ENCODE data around the gene CMA1.

The CMA1 gene

DNA sequence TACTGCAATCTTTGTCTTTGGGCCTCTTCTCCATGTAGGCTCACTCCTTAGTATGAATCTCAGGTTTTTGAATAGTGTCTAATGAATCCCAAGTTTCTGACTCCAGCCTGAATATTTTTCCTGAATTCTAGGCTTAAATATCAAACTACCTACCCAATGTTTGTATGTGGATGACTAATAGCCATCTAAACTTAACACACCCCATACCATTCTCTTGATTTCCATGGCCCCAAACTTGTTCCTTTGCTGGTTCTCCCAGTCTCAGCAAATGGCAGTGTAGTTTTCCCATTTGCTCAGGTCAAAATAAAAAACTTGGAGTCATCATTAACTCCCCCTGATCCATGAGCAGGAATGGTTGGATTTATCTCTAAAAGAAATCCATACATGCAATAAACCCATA, 46.7 kb downstream of the CMA1 start:
- TF ChIP-seq, protein P1, sequence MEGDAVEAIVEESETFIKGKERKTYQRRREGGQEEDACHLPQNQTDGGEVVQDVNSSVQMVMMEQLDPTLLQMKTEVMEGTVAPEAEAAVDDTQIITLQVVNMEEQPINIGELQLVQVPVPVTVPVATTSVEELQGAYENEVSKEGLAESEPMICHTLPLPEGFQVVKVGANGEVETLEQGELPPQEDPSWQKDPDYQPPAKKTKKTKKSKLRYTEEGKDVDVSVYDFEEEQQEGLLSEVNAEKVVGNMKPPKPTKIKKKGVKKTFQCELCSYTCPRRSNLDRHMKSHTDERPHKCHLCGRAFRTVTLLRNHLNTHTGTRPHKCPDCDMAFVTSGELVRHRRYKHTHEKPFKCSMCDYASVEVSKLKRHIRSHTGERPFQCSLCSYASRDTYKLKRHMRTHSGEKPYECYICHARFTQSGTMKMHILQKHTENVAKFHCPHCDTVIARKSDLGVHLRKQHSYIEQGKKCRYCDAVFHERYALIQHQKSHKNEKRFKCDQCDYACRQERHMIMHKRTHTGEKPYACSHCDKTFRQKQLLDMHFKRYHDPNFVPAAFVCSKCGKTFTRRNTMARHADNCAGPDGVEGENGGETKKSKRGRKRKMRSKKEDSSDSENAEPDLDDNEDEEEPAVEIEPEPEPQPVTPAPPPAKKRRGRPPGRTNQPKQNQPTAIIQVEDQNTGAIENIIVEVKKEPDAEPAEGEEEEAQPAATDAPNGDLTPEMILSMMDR (conservative IDR thresholded peaks at IDR 0.05): no peak
- TF ChIP-seq ZFX (IDR thresholded peaks at IDR 0.05): no peak
- no peak overlapping the region for H3K27ac ChIP-seq

DNA sequence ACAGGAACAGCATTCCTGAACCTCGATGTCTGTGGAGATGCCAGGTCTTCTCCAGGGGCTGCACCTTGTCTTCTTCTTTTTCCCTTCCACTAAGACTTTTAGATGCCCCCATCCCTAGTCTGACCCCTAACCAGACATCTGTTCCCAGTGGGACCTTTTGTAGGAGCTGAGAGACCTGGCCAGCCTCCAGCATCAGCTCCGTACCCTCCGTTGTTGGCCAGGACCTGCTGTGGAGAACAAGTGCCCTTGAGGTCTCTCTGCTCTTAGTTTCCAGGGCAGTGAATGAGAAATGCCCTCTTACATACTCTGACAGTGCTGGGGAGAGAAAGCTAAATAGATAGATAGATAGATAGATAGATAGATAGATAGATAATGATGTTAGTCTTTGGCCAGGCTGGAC, 48.7 kb downstream of the CMA1 start:
- H3K27ac ChIP-seq: no peak overlapping the region

DNA sequence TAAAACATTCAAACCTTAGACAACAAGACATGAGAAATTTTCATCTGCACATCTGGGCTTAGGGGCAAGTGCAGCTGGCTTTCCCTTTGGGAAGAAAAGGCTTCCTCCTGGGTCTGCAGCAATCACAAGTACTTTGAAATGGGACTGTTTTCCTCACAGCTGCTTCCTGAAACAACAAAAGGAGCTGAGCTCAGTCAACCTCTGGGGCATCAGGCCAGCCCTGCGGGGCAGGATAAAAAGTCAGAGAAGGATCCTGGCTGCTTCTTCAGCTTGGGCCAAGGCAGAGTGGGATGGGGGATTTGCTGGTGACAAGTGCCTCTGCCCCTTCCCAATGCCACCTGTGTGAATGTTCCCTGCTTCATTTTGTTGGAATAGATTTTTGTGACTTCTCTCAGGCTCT, 49.3 kb downstream of the CMA1 start:
- no peak overlapping the region for H3K27ac ChIP-seq
- TF ChIP-seq, protein P1 (conservative IDR thresholded peaks at IDR 0.05): no peak
- TF ChIP-seq ZFX (IDR thresholded peaks at IDR 0.05): no peak

More for the DNA sequence above, 48.7 kb downstream of the CMA1 start:
- TF ChIP-seq ZFX (IDR thresholded peaks at IDR 0.05): no peak
- TF ChIP-seq, protein P1 (conservative IDR thresholded peaks at IDR 0.05): no peak

DNA sequence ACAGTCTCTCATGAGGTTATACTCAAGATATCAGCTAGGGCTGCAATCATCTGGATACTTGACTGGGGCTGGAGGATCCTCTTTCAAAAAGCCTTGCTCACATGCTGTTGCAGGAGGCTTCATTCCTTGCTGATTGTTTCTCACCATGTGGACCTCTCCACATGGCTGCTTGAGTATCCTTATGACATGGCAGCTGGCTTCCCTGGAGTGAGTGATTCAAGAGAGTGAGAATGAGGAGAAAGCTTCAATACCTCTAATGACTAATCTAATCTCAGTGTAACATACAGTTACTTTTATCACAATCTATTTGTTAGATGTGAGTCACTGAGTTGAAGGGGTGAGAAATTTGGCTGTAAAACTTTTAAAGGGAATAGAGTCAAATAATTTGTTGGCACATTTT, 51.1 kb downstream of the CMA1 start:
- TF ChIP-seq ZFX (IDR thresholded peaks at IDR 0.05): no peak
- TF ChIP-seq, protein P1 (conservative IDR thresholded peaks at IDR 0.05): no peak

More for the DNA sequence above, 51.1 kb downstream of the CMA1 start:
- H3K27ac ChIP-seq: no peak overlapping the region
